NK-92 treated with Interleukin-12 subunit alpha and Interleukin-12 subunit beta, amount 100 ng/mL, for 24 hours (cell line): ENCODE data around the gene PLXNB2.

Experiments
- DNase-seq: peaks from one replicate; lab custom pipeline; 2025; lab: John Stamatoyannopoulos, UW

The PLXNB2 gene

GRCh38 chr22:50297510-50298265, 9.8 kb downstream of the PLXNB2 start:
- DNase-seq, result no peak

- no peak for DNase-seq
Observed at GRCh38 chr22:50296658-50297490, 10.6 kb downstream of the PLXNB2 start.

- DNase-seq, result no peak
Observed at GRCh38 chr22:50294319-50294656, 13.2 kb downstream of the PLXNB2 start.

GRCh38 chr22:50293441-50294318, 13.8 kb downstream of the PLXNB2 start:
- no peak for DNase-seq

GRCh38 chr22:50292643-50293440, 14.6 kb downstream of the PLXNB2 start:
- no peak for DNase-seq

GRCh38 chr22:50289942-50290630, 17.4 kb downstream of the PLXNB2 start:
- DNase-seq, result no peak

GRCh38 chr22:50289151-50289941, 18.1 kb downstream of the PLXNB2 start:
- no peak for DNase-seq

- no peak for DNase-seq
Observed at GRCh38 chr22:50287731-50288130, 19.7 kb downstream of the PLXNB2 start.

- DNase-seq, result no peak
Observed at GRCh38 chr22:50286701-50287318, 20.6 kb downstream of the PLXNB2 start.

- DNase-seq, result no peak
Observed at GRCh38 chr22:50286275-50286674, 21.2 kb downstream of the PLXNB2 start.

GRCh38 chr22:50285568-50286229, 21.7 kb downstream of the PLXNB2 start:
- DNase-seq, result no peak

- DNase-seq, result no peak
Observed at GRCh38 chr22:50284479-50284878, 23.0 kb downstream of the PLXNB2 start.

- no peak for DNase-seq
Observed at GRCh38 chr22:50283821-50284220, 23.6 kb downstream of the PLXNB2 start.

GRCh38 chr22:50282361-50283155, 24.9 kb downstream of the PLXNB2 start:
- DNase-seq, result no peak

- DNase-seq, result no peak
Observed at GRCh38 chr22:50281957-50282356, 25.5 kb downstream of the PLXNB2 start.

GRCh38 chr22:50281384-50281760, 26.1 kb downstream of the PLXNB2 start:
- no peak for DNase-seq

GRCh38 chr22:50280708-50281383, 26.6 kb downstream of the PLXNB2 start:
- no peak for DNase-seq
